Measurements from ENCODE around the gene MFRP. TPM values are rescaled to one million over a fixed set of nuclear protein-coding genes. Genes with fewer than 3 reads are reported as not detected.

The MFRP gene
- polyA plus RNA-seq, 1 donor: 0.01 TPM

DNA sequence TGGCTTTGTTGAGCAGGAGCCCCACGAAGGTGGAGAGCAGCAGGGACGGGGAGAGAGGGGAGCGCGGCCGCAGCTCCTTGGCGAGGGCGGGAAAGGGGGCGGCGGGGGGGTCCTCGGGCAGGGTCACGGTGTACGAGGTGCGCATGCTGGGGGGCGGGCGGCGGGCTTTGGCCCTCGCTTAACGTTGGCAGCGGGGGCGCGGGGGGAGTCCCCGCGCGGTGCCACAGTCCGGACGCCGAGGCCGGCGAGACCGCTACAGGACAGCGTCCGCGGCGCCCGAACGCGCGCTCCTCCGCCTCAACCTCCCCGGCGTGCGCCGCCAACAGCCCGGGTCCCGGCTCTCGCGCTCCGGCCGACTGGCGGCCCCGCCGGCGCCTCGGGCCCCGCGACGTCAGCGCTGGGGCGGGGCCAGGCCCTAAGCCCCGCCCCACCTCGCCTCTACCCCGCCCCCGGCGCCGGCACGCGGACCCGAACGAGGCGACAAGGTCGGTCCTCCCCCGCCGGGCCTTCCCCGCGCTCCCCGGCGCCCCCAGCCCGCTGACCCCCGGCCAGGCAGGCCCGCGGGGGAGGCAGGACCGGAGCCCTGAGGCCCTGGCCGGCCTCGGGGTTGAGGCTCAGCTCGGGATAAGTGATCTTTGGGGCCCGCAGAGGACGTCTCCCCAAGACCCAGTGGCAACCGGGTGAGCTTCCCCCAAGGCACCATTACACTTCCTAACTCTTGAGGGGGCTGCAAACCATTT lies 17.5 kb upstream of the MFRP start:
- Histone ChIP-seq H3K27ac (ENCODE audit: low read length) (no peak overlapping the region), H3K27me3 (ENCODE audit: control insufficient read depth, insufficient read depth, low read length) (peaks cover 3% of the 10 kb centered on the region), H3K36me3 (ENCODE audit: control insufficient read depth, insufficient read depth, low read length) (peaks cover 3% of the 10 kb centered on the region), H3K4me3 (ENCODE audit: low read length) (peak overlapping the region; percentile 41), H3K9me3 (ENCODE audit: control insufficient read depth, low read depth, low read length) (peaks cover 3% of the 10 kb centered on the region), H3K4me1 (ENCODE audit: control insufficient read depth, insufficient read depth, low read length) (peaks cover 76% of the 10 kb centered on the region)
- WGBS (ENCODE audit: insufficient coverage, low lambda C conversion rate): no CpG with 5 or more reads among the region's 88 CpGs
- peak in 1 of 2 donors; percentile 69 for DNase-seq

DNA sequence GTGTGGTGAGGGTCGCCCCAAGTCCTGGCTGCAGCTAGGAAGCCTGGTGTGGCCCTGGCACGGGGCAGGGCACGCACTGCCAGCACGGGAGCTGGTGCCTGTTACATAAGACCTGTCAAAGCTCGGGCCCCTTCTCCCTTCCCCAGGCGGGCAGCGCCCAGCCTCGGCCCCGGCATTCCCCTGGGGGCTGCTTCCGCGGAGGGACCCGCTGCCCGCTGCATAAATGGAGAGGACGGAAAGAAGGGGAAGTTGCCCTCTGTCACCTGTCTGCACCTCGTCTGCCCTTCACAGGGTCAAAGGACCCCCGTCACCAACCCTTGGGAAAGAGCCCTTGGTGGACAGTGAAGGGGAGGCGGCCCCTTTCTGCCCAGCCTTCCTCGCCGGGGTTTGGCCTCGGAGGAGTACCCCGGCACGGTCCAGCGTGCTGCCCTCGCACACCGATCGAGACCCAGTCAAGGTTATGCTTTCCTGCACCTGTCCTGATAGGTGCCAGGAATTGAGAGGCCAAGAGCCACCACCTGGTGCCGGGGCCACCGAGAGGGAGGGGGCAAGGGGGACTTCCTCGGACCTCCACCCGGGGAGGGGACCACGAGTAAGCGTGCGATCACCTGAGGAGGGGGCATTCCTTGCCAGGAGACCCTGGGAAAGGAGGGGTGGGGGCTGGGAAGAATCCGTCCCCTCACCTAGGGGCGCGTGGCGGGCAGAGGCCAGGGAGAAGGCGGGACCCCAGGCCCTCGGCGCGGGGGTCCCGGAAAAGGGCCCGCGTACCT lies 16.8 kb upstream of the MFRP start:
- peaks cover 3% of the 10 kb centered on the region for H3K9me3 ChIP-seq (ENCODE audit: control insufficient read depth, low read depth, low read length)
- DNase-seq: peak in 1 of 2 donors; percentile 16
- no CpG with 5 or more reads among the region's 44 CpGs for WGBS (ENCODE audit: insufficient coverage, low lambda C conversion rate)
- H3K27ac ChIP-seq (ENCODE audit: low read length): no peak overlapping the region
- peaks cover 3% of the 10 kb centered on the region for H3K27me3 ChIP-seq (ENCODE audit: control insufficient read depth, insufficient read depth, low read length)
- peaks cover 9% of the 10 kb centered on the region for H3K36me3 ChIP-seq (ENCODE audit: control insufficient read depth, insufficient read depth, low read length)
- peaks cover 68% of the 10 kb centered on the region for H3K4me1 ChIP-seq (ENCODE audit: control insufficient read depth, insufficient read depth, low read length)
- H3K4me3 ChIP-seq (ENCODE audit: low read length): peak overlapping the region; percentile 41

DNA sequence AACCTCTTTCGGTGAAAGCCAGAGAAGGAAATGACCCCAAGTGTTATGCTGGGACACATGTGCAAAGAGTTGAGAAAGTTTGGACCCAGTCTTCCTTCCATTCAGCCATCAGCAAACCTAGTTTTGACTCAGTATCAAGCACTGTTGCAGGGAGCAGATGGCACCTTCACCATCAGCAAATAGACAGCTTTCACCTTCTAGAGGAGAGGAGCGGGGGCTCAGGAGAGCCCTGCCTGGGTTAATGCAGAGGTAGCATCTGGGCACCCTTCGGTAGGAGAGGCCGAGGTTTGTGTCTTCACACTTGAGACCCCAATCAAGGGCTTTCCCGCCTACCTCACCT lies 16.2 kb upstream of the MFRP start:
- Histone ChIP-seq H3K4me1 (ENCODE audit: control insufficient read depth, insufficient read depth, low read length) (peaks cover 62% of the 10 kb centered on the region), H3K27me3 (ENCODE audit: control insufficient read depth, insufficient read depth, low read length) (peaks cover 3% of the 10 kb centered on the region), H3K4me3 (ENCODE audit: low read length) (no peak overlapping the region), H3K36me3 (ENCODE audit: control insufficient read depth, insufficient read depth, low read length) (peaks cover 9% of the 10 kb centered on the region), H3K9me3 (ENCODE audit: control insufficient read depth, low read depth, low read length) (peaks cover 3% of the 10 kb centered on the region), H3K27ac (ENCODE audit: low read length) (no peak overlapping the region)
- WGBS (ENCODE audit: insufficient coverage, low lambda C conversion rate): no CpG with 5 or more reads among the region's 5 CpGs
- DNase-seq: no peak

DNA sequence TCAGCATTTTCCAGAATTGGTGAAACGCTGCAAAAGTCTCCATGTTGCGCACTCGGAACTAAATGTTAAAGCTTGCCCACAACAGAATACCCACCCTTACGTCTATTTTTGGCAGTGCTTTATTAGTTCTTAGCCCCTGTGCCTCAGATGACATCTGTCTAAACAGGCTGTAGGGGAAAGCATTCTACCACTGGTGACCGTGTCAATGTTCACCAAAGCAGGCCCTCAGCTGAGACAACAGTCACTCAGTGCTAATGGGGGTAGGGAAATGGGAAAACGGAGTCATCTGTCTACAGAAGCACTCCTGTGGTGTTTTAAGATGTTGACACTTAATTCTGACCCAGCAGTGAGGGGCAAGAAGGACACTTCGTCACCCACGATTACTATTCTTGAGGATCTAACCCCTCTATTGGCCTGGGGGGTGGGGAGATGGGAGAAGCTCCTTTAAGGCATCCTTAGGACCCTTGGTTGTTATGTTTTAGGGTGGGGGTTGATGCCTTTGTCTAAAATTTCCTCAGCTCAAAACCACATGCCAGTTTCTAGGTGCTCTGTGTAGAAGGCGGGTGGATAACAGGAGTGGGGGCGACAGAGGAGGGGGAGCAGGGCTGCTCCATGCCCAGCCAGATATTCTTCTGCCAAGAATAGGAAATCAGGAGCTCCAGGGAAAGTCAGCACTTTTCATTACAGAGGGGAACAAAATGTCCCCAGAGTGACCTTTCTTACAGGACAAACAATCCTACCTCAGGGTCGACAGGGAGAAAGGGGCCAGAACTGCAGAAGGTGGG lies 15.6 kb upstream of the MFRP start:
- Histone ChIP-seq H3K27ac (ENCODE audit: low read length) (peak overlapping the region; percentile 91), H3K4me3 (ENCODE audit: low read length) (no peak overlapping the region), H3K9me3 (ENCODE audit: control insufficient read depth, low read depth, low read length) (peaks cover 3% of the 10 kb centered on the region), H3K27me3 (ENCODE audit: control insufficient read depth, insufficient read depth, low read length) (peaks cover 3% of the 10 kb centered on the region), H3K4me1 (ENCODE audit: control insufficient read depth, insufficient read depth, low read length) (peaks cover 57% of the 10 kb centered on the region), H3K36me3 (ENCODE audit: control insufficient read depth, insufficient read depth, low read length) (peaks cover 9% of the 10 kb centered on the region)
- WGBS (ENCODE audit: insufficient coverage, low lambda C conversion rate): no CpG with 5 or more reads among the region's 11 CpGs
- peak in 1 of 2 donors; percentile 8 for DNase-seq

DNA sequence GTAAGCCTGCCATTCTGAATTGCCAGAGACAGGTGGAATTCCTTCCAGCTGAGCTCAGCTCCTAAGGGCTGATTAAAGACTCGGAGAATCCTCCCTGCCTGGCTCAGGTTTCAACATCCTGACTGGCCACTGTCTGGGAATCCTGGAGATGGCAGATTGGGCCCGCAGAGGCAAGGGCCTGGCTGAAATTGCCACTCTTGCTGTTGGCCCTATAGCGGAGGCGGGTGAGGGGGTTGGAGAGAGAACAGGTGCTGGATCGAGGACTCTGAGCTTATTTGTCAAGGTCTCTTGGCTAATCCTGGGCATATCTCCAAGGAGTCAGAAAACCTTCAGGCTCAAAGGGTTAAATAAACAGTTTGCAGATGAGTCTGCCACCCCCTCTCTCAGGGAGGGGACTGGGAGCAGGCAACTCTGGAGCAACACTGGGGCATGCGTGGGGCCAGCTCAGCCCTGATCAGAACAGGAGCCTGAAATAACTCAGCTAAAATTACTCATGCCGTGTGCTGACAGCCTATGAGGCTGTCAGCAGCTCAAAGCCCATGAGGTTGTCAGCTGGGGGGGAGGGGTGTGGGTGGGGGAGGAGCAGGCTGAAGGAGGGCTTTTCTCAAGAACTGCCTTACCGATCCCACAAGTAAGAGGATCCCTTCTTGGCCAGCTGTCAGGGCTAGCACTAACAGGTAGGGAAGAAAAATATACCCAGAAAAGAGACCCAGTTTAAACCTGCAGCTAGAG lies 14.7 kb upstream of the MFRP start:
- Histone ChIP-seq H3K4me1 (ENCODE audit: control insufficient read depth, insufficient read depth, low read length) (peaks cover 48% of the 10 kb centered on the region), H3K27ac (ENCODE audit: low read length) (peak overlapping the region; percentile 91), H3K36me3 (ENCODE audit: control insufficient read depth, insufficient read depth, low read length) (peaks cover 9% of the 10 kb centered on the region), H3K9me3 (ENCODE audit: control insufficient read depth, low read depth, low read length) (peaks cover 3% of the 10 kb centered on the region), H3K27me3 (ENCODE audit: control insufficient read depth, insufficient read depth, low read length) (peaks cover 3% of the 10 kb centered on the region), H3K4me3 (ENCODE audit: low read length) (no peak overlapping the region)
- no CpG with 5 or more reads among the region's 8 CpGs for WGBS (ENCODE audit: insufficient coverage, low lambda C conversion rate)
- DNase-seq: peak; percentile 78 to 90

DNA sequence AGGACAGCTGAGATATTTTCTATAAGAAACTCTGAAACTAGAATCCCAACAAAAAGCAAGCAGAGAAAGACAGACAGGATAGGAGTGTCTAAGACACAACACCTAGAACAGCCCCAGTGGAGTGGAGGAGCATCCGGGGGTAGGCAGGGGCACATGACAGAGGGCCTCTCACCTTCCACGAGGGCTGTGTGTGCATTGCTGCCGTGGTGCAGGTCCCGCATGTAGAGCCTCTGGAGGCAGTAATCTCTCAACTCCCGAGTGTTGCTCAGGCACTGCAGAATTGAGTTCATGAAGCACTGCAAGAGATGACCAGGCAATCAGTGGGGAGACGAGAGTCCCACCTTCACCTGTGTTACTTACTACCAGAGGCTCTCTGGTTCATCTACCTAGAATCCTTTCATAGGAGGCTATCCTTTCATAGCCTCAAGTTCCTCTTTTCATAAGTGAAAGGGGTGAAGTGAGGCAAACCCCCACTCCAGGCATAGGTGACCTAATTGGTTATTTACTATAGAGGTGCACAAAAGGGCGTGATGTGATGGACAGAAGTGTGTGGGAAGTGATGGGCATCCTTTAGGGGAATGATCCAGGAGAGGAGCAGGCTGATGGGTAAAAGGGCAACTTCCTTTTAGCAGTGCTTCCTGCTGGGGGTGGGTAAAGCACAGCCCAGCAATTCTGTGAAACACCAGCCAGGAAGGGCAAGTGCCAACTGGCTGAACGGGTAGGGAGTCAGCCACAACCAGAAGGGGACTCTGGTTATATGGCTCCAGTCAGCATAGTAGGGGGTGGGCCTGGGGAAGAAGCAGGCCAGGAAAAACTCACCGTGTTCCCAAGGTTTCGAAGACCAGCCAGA lies 13.1 kb upstream of the MFRP start:
- Histone ChIP-seq H3K4me1 (ENCODE audit: control insufficient read depth, insufficient read depth, low read length) (peaks cover 39% of the 10 kb centered on the region), H3K9me3 (ENCODE audit: control insufficient read depth, low read depth, low read length) (peaks cover 3% of the 10 kb centered on the region), H3K27me3 (ENCODE audit: control insufficient read depth, insufficient read depth, low read length) (peaks cover 1% of the 10 kb centered on the region), H3K4me3 (ENCODE audit: low read length) (no peak overlapping the region), H3K27ac (ENCODE audit: low read length) (no peak overlapping the region), H3K36me3 (ENCODE audit: control insufficient read depth, insufficient read depth, low read length) (peaks cover 9% of the 10 kb centered on the region)
- no peak for DNase-seq
- no CpG with 5 or more reads among the region's 10 CpGs for WGBS (ENCODE audit: insufficient coverage, low lambda C conversion rate)

DNA sequence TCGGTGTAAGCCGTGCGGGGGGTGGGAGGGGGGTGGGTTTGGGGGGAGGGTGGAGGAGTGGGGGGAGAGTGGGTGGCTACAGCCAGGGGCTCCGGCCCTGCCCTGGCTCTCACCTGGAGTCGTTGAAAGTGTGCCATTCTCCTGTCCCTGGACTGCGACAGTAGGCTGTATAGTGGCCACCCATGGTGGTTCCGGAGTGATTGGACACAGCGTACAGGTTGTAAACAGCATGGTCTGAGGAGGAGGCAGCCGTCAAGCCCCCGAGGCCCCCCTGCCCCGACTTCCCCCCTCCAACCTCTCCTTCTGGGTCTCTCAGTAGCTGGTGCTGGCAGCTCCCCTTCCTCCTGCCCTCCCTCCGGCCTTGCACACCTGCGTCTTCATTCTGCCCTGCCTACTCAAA lies 10.6 kb upstream of the MFRP start:
- WGBS (ENCODE audit: insufficient coverage, low lambda C conversion rate): no CpG with 5 or more reads among the region's 13 CpGs
- no peak overlapping the region for H3K27ac ChIP-seq (ENCODE audit: low read length)
- peaks cover 9% of the 10 kb centered on the region for H3K36me3 ChIP-seq (ENCODE audit: control insufficient read depth, insufficient read depth, low read length)
- H3K27me3 ChIP-seq (ENCODE audit: control insufficient read depth, insufficient read depth, low read length): no peaks in the 10 kb centered on the region
- peak overlapping the region; percentile 51 for H3K4me3 ChIP-seq (ENCODE audit: low read length)
- H3K4me1 ChIP-seq (ENCODE audit: control insufficient read depth, insufficient read depth, low read length): peaks cover 30% of the 10 kb centered on the region
- DNase-seq: no peak
- no peaks in the 10 kb centered on the region for H3K9me3 ChIP-seq (ENCODE audit: control insufficient read depth, low read depth, low read length)

DNA sequence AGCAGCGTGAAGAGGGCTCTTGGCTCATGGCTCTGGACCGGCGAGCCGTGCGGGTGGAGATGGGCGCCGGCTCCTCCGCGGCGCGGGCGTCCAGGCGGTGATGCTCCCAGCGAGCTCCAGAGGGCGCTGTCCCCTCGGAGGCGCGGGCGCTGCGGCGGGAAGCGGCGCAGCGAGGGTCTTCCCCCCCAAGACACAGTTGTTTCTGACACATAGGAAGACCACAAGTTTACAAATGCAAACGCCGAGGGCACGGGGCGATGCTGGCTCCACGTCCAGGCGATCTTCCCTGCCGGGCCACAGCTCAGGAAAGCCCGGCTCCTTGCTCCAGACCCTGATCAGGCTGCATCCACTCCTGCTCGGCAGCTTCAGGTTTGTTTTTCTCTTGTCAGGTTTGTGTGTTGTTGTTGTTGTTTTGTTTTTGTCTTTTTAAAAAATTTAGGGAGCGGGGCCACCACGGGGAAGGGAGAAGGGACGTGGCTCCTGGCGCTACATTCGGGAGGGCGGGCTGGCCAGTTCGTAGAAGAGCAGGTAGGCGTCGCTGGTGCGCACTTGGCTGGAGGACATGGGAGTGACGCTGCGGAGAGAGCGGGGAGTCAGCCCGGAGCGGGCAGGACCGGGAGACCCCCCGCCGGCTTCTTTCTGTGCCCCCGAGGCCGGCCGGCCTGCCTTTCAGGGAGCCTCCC lies 10.0 kb upstream of the MFRP start:
- Histone ChIP-seq H3K36me3 (ENCODE audit: control insufficient read depth, insufficient read depth, low read length) (peaks cover 9% of the 10 kb centered on the region), H3K27me3 (ENCODE audit: control insufficient read depth, insufficient read depth, low read length) (no peaks in the 10 kb centered on the region), H3K27ac (ENCODE audit: low read length) (peak overlapping the region; percentile 52), H3K9me3 (ENCODE audit: control insufficient read depth, low read depth, low read length) (no peaks in the 10 kb centered on the region), H3K4me1 (ENCODE audit: control insufficient read depth, insufficient read depth, low read length) (peaks cover 24% of the 10 kb centered on the region), H3K4me3 (ENCODE audit: low read length) (peak overlapping the region; percentile 51)
- peak; percentile 74 to 80 for DNase-seq
- WGBS (ENCODE audit: insufficient coverage, low lambda C conversion rate): no CpG with 5 or more reads among the region's 54 CpGs
